Measurements from ENCODE around the gene JADE1. TPM values are rescaled to one million over a fixed set of nuclear protein-coding genes. Genes with fewer than 3 reads are reported as not detected.

Gene JADE1
- total RNA-seq, 4 donors from 2014 or later: 7.8 to 15.9 (median 13.9) TPM

- TF ChIP-seq CTCF (IDR thresholded peaks at IDR 0.05) (no peak), POLR2A (IDR thresholded peaks at IDR 0.05) (no peak), EP300 (IDR thresholded peaks at IDR 0.05; ENCODE audit: low read depth) (no peak), POLR2AphosphoS5 (IDR thresholded peaks at IDR 0.05) (no peak)
- no peak for DNase-seq
- Histone ChIP-seq H3K36me3 (peaks cover 0 to 10% (median 5%) of the 10 kb centered on the region in 4 donors), H3K27me3 (no peaks in the 10 kb centered on the region), H3K9me3 (no peaks in the 10 kb centered on the region), H3K4me1 (peaks cover 0 to 4% (median 0%) of the 10 kb centered on the region in 4 donors), H3K4me3 (no peak overlapping the region), H3K27ac (no peak overlapping the region)
- WGBS, 2 donors (ENCODE audit: low coverage in 1 of 2): 90 to 100% methylated on average over 1 of the region's 1 CpG
- intact Hi-C loops (cut with DNase I; ENCODE audit: low total_unique reads): loop anchor here (10.0 kb wide), 1 partner anchor 682 kb away; no protein-coding TSS in a partner anchor
- in situ Hi-C loops (cut with MboI; ENCODE audit: low pct_ligation_motif_present in 1 of 4, low pct_unique_long_range_greater_than_20kb in 1 of 4, low sequenced_read_pairs in 3 of 4): loop anchor here (10.0 kb wide), 2 partner anchors 302 to 672 kb away; no protein-coding TSS in a partner anchor
These were observed 57.2 kb downstream of the JADE1 start for GRCh38 chr4:128866691-128867090.

DNA sequence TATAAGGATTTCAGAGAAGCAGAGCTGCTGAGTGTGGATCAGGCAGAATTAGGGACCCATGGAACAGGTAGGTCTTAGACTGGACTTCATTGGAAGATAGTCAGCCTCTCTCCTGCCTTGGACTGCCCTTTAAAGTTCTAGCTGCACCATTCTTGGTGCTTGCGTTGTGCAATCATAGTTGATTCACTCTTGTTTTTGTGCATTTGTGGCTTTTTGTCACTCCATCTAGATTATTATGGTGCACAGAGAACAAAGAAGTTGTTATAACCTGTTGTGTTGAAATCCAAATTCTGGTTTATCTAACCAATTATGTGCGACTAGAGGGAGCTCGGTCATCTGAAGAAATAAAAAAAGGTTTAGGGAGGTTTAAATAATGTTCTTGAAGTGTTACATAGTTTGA, 59.3 kb downstream of the JADE1 start:
- in situ Hi-C loops (cut with MboI; ENCODE audit: low pct_ligation_motif_present in 1 of 4, low pct_unique_long_range_greater_than_20kb in 1 of 4, low sequenced_read_pairs in 3 of 4) (loop anchor here (10.0 kb wide), 2 partner anchors 304 to 674 kb away; no protein-coding TSS in a partner anchor), intact Hi-C loops (cut with DNase I; ENCODE audit: low total_unique reads) (loop anchor here (10.0 kb wide), 1 partner anchor 684 kb away; no protein-coding TSS in a partner anchor)
- Histone ChIP-seq H3K9me3 (no peaks in the 10 kb centered on the region), H3K4me1 (peaks cover 0 to 4% (median 0%) of the 10 kb centered on the region in 4 donors), H3K36me3 (peaks cover 0 to 12% (median 5%) of the 10 kb centered on the region in 4 donors), H3K4me3 (no peak overlapping the region), H3K27ac (no peak overlapping the region), H3K27me3 (no peaks in the 10 kb centered on the region)
- 93 to 100% methylated on average over 3 of the region's 3 CpGs for WGBS, 2 donors (ENCODE audit: low coverage in 1 of 2)
- no peak for TF ChIP-seq POLR2A (IDR thresholded peaks at IDR 0.05)
- no peak for TF ChIP-seq EP300 (IDR thresholded peaks at IDR 0.05; ENCODE audit: low read depth)
- TF ChIP-seq POLR2AphosphoS5 (IDR thresholded peaks at IDR 0.05): no peak
- TF ChIP-seq CTCF (IDR thresholded peaks at IDR 0.05): no peak
- no peak for DNase-seq

GRCh38 chr4:128869776-128870509, 60.4 kb downstream of the JADE1 start:
- peaks cover 0 to 12% (median 5%) of the 10 kb centered on the region in 4 donors for H3K36me3 ChIP-seq
- no peaks in the 10 kb centered on the region for H3K27me3 ChIP-seq
- no peak overlapping the region for H3K27ac ChIP-seq
- WGBS, 2 donors (ENCODE audit: low coverage in 1 of 2): 87 to 94% methylated on average over 2 of the region's 2 CpGs
- no peaks in the 10 kb centered on the region for H3K9me3 ChIP-seq
- intact Hi-C loops (cut with DNase I; ENCODE audit: low total_unique reads): loop anchor here (10.0 kb wide), 1 partner anchor 685 kb away; no protein-coding TSS in a partner anchor
- in situ Hi-C loops (cut with MboI; ENCODE audit: low pct_ligation_motif_present in 1 of 4, low pct_unique_long_range_greater_than_20kb in 1 of 4, low sequenced_read_pairs in 3 of 4): loop anchor here (10.0 kb wide), 2 partner anchors 305 to 675 kb away; no protein-coding TSS in a partner anchor
- TF ChIP-seq EP300 (IDR thresholded peaks at IDR 0.05; ENCODE audit: low read depth) (no peak), POLR2A (IDR thresholded peaks at IDR 0.05) (no peak), CTCF (IDR thresholded peaks at IDR 0.05) (no peak), POLR2AphosphoS5 (IDR thresholded peaks at IDR 0.05) (no peak)
- H3K4me1 ChIP-seq: peaks cover 0 to 4% (median 0%) of the 10 kb centered on the region in 4 donors
- no peak overlapping the region for H3K4me3 ChIP-seq
- DNase-seq: no peak

- DNase-seq: no peak
- WGBS, 2 donors (ENCODE audit: low coverage in 1 of 2): 90 to 96% methylated on average over 5 to 9 of the region's 9 CpGs
- no peak overlapping the region for H3K27ac ChIP-seq
- no peaks in the 10 kb centered on the region for H3K27me3 ChIP-seq
- TF ChIP-seq POLR2A (IDR thresholded peaks at IDR 0.05) (no peak), CTCF (IDR thresholded peaks at IDR 0.05) (no peak), EP300 (IDR thresholded peaks at IDR 0.05; ENCODE audit: low read depth) (no peak), POLR2AphosphoS5 (IDR thresholded peaks at IDR 0.05) (no peak)
- in situ Hi-C loops (cut with MboI; ENCODE audit: low pct_ligation_motif_present in 1 of 4, low pct_unique_long_range_greater_than_20kb in 1 of 4, low sequenced_read_pairs in 3 of 4) (no loop called here), intact Hi-C loops (cut with DNase I; ENCODE audit: low total_unique reads) (no loop called here)
- H3K4me1 ChIP-seq: peaks cover 0 to 4% (median 0%) of the 10 kb centered on the region in 4 donors
- H3K9me3 ChIP-seq: no peaks in the 10 kb centered on the region
- H3K36me3 ChIP-seq: peaks cover 0 to 12% (median 5%) of the 10 kb centered on the region in 4 donors
- H3K4me3 ChIP-seq: no peak overlapping the region
These were observed 62.4 kb downstream of the JADE1 start for GRCh38 chr4:128871948-128872347.
